ENCODE data around the gene AUTS2. TPM values are rescaled to one million over a fixed set of nuclear protein-coding genes. Genes with fewer than 3 reads are reported as not detected.

The AUTS2 gene
- polyA plus RNA-seq, 1 experiment, result 0.54 TPM

GRCh38 chr7:70408477-70408876 lies 810.2 kb downstream of the AUTS2 start:
- CTCF ChIA-PET, result no interaction called here
- Histone ChIP-seq H3K4me3 (ENCODE audit: low read depth, low read length) (no peak overlapping the region), H3K36me3 (ENCODE audit: control insufficient read depth, insufficient read depth, low read length) (no peaks in the 10 kb centered on the region), H3K27me3 (ENCODE audit: control insufficient read depth, insufficient read depth, low read length) (no peaks in the 10 kb centered on the region)
- TF ChIP-seq CTCF (IDR thresholded peaks at IDR 0.05; ENCODE audit: insufficient read depth, low read depth, low read length), result no peak
- no peak for DNase-seq (ENCODE audit: low read depth)
- POLR2A ChIA-PET, result no interaction called here

DNA sequence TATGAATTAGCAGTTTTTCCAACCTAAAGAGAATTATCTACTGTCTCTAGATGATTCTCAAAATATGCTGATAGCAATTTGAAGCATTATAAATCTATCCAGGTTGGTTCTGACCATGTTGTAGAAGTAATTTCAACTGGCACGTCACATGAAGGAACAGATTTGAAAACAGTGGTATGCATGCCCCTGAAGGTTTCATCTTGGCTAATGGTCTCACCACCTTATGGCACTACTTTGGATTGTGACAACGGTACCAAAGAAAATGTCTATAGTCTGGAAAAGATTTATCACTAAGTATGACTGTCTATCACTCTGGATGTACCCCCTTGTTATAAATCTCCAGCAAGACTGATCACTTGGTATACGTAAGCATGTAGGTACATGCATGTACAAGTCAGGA lies 810.6 kb downstream of the AUTS2 start:
- Histone ChIP-seq H3K27me3 (ENCODE audit: control insufficient read depth, insufficient read depth, low read length) (no peaks in the 10 kb centered on the region), H3K4me3 (ENCODE audit: low read depth, low read length) (no peak overlapping the region), H3K36me3 (ENCODE audit: control insufficient read depth, insufficient read depth, low read length) (no peaks in the 10 kb centered on the region)
- DNase-seq (ENCODE audit: low read depth), result no peak
- POLR2A ChIA-PET, result no interaction called here
- TF ChIP-seq CTCF (IDR thresholded peaks at IDR 0.05; ENCODE audit: insufficient read depth, low read depth, low read length), result no peak
- CTCF ChIA-PET, result no interaction called here

DNA sequence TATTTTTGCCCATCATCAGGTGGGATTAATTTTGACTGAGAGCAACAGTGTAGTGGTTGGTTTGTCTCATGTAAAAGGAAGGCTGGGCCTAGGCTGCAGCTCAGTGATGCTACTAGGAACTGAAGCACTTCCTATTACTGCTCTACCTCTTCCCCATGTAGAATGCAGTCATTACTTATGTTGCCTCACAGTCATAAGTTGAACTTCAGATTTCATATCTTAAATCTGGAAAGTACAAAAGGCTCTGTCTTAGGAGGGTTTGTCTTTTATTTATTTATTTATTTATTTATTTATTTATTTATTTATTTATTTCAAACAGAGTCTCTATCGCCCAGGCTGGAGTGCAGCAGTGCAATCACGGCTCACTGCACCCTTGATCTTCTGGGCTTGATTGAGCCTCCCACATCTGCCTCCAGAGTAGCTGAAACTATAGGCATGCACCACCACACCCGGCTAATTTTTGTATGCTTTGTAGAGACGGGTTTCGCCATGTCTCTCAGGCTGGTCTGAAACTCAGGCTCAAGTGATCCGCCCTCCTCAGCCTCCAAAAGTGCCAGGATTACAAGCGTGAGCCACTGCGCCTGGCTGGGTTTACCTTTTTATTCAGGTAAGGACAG lies 812.0 kb downstream of the AUTS2 start:
- H3K36me3 ChIP-seq (ENCODE audit: control insufficient read depth, insufficient read depth, low read length), result no peaks in the 10 kb centered on the region

DNA sequence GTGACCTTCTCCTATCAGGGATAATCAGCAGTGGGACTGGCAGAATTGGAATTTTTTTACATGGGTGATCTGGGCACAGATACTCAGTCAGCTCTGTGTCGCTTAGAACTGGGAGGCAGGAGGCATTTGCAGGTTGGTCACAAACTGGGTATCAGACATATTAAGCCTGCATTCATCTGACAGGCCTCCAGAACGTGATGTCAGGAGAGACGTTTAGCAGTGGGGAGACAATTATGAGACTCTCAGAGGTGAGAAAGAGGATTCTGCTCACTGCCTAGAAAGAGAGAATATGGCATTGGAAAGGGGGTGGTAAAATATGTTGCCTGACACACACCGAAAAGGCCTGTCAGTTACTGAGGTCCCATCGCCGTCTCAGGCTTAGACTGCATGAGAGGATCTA lies 816.1 kb downstream of the AUTS2 start:
- no peak for TF ChIP-seq CTCF (IDR thresholded peaks at IDR 0.05; ENCODE audit: insufficient read depth, low read depth, low read length)
- CTCF ChIA-PET, result no interaction called here
- H3K27me3 ChIP-seq (ENCODE audit: control insufficient read depth, insufficient read depth, low read length), result no peaks in the 10 kb centered on the region
- POLR2A ChIA-PET, result no interaction called here
- no peak overlapping the region for H3K4me3 ChIP-seq (ENCODE audit: low read depth, low read length)
- DNase-seq (ENCODE audit: low read depth), result no peak
- no peaks in the 10 kb centered on the region for H3K36me3 ChIP-seq (ENCODE audit: control insufficient read depth, insufficient read depth, low read length)

More for the DNA sequence above, 812.0 kb downstream of the AUTS2 start:
- Histone ChIP-seq H3K27me3 (ENCODE audit: control insufficient read depth, insufficient read depth, low read length) (no peaks in the 10 kb centered on the region), H3K4me3 (ENCODE audit: low read depth, low read length) (no peak overlapping the region)
- CTCF ChIA-PET, result interaction anchor here (0.5 kb wide), 1 partner anchor 50 kb away, joined by 3 read pairs; no protein-coding TSS in a partner anchor
- DNase-seq (ENCODE audit: low read depth), result no peak
- POLR2A ChIA-PET, result no interaction called here
- TF ChIP-seq CTCF (IDR thresholded peaks at IDR 0.05; ENCODE audit: insufficient read depth, low read depth, low read length), result no peak

DNA sequence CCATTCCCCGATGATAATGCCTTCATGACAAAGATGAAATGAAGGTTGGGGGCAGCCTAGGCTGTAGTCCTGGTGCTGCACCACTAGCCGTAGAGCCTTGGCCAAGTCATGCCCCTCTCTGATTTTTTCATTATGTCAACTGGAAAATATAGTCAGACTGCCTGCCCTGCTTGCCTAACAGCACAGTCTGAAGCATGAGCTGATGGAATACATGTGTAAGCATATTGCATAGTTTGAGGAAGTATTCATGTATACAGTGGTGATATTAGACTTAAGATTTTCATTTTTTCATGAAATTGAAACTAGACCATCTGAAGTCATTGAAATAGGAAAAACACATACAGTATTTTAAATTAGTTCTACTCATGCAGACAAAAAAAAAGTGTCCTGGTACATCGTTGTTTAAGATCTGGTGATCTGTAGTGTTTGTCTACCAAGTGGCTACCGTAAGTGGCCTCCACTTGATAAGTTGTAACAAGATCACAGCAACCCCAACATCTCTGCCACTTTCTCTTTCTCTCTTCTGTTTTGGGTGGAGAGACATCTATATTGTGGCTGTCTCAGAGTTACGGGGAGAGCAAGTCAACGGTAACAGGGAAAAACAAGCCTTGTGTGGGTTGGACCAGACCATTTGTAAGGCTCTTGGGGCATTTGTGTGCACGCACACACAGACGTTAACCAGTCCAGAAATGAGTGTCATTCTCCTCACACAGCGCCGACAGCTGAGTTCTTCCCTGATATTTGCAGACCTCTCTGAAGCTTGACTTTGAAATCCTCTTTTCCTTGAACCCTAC lies 817.1 kb downstream of the AUTS2 start:
- CTCF ChIA-PET, result no interaction called here
- no peaks in the 10 kb centered on the region for H3K27me3 ChIP-seq (ENCODE audit: control insufficient read depth, insufficient read depth, low read length)
- no peak overlapping the region for H3K4me3 ChIP-seq (ENCODE audit: low read depth, low read length)
- no peak for DNase-seq (ENCODE audit: low read depth)
- TF ChIP-seq CTCF (IDR thresholded peaks at IDR 0.05; ENCODE audit: insufficient read depth, low read depth, low read length), result no peak
- POLR2A ChIA-PET, result no interaction called here
- no peaks in the 10 kb centered on the region for H3K36me3 ChIP-seq (ENCODE audit: control insufficient read depth, insufficient read depth, low read length)

Data from BJ (cell line).